K562 (cell line): ENCODE measurements around the gene SCEL. TPM values are rescaled to one million over a fixed set of nuclear protein-coding genes. Genes with fewer than 3 reads are reported as not detected.

ENCODE experiments used
- ATAC-seq: fragments of 200-7000 bp; cut with Tn5 transposase; 3 replicates; pipeline ENCODE4 v1.9.1; 2020; ENCODE audit warnings: moderate library complexity
- BruUV-seq: library from RNA; stranded (reverse); fragments of 400-500 nt; replicated peaks from 2 replicates; lab custom pipeline; 2021; lab: Mats Ljungman, UMichigan
- CTCF ChIA-PET: fragments of 300-600 bp; formaldehyde crosslinking; extraction: SDS; loops from one replicate; lab custom pipeline; 2021; ENCODE audit warnings: low intra/inter-chr PET ratio; lab: Yijun Ruan, JAX
- POLR2A ChIA-PET: fragments of 300-600, 350-650 bp; sonication (Branson Sonifier 250); formaldehyde crosslinking; extraction: SDS; loops from one replicate; lab custom pipeline; 2021; ENCODE audit warnings: antibody characterized with exemption, inconsistent platforms; lab: Yijun Ruan, JAX
- DNase-seq, 4 experiments: peaks; one replicate each; pipeline versions ENCODE4 v3.0.0 to v3.0.0-alpha.2; 2011 to 2018; ENCODE audit warnings: low spot score in 3 of 4, mixed read lengths in 3 of 4; ENCODE audit errors: extremely low read depth in 1 of 4
- FAIRE-seq: peaks from 2 replicates; lab custom pipeline; 2011; peaks lifted over from hg19 to GRCh38; lab: Jason Lieb, UNC
- H2AFZ ChIP-seq: 2 replicates; pipeline ENCODE4 v1.6.0; 2011; ENCODE audit warnings: low read depth, low read length, control low read depth, inconsistent platforms
- H3K27ac ChIP-seq: fragments of 200-600 bp; 3 replicates; pipeline ENCODE4 v1.8.0; 2011; ENCODE audit warnings: low read depth, mild to moderate bottlenecking, control low read depth, inconsistent platforms, low read length, moderate library complexity, mixed read lengths; ENCODE audit errors: extremely low read depth
- H3K27me3 ChIP-seq, 2 experiments: fragments of 300-600 bp in 1 of 2; 2 replicates in 1 of 2; 3 replicates in 1 of 2; pipeline versions ENCODE4 v1.6.0 to v1.8.0; 2011; ENCODE audit warnings: inconsistent platforms in 2 of 2, low read length in 2 of 2, mild to moderate bottlenecking in 1 of 2, mixed read lengths in 1 of 2, moderate library complexity in 1 of 2; ENCODE audit not compliant: control insufficient read depth in 2 of 2, insufficient read depth in 2 of 2
- H3K36me3 ChIP-seq: fragments of 300-600 bp; 3 replicates; pipeline ENCODE4 v1.8.0; 2011; ENCODE audit warnings: mild to moderate bottlenecking, low read length, inconsistent platforms; ENCODE audit not compliant: control insufficient read depth, insufficient read depth
- H3K4me1 ChIP-seq, 2 experiments: fragments of 200-600 bp in 1 of 2; replicated peaks in 1 of 2; 2 replicates in 1 of 2; 3 replicates in 1 of 2; pipeline versions ENCODE4 v1.5.1 to v1.8.0; 2011; ENCODE audit warnings: inconsistent platforms in 2 of 2, low read length in 2 of 2, mild to moderate bottlenecking in 1 of 2, mixed read lengths in 1 of 2, moderate library complexity in 1 of 2; ENCODE audit not compliant: control insufficient read depth in 2 of 2, insufficient read depth in 2 of 2
- H3K4me2 ChIP-seq: 2 replicates; pipeline ENCODE4 v1.6.1; 2011; ENCODE audit warnings: low read length, control low read depth, inconsistent platforms, mixed read lengths; ENCODE audit not compliant: insufficient read depth
- H3K4me3 ChIP-seq: fragments of 200-600 bp; sonication (generic), shearing (Covaris generic); 2 replicates; pipeline ENCODE4 v1.5.1; 2016; ENCODE audit warnings: control low read depth, inconsistent platforms
- H3K79me2 ChIP-seq: fragments of 200-600 bp; 3 replicates; pipeline ENCODE4 v1.8.0; 2011; ENCODE audit warnings: low read length, inconsistent platforms; ENCODE audit not compliant: control insufficient read depth, insufficient read depth
- H3K9ac ChIP-seq, 2 experiments: 2 replicates each; pipeline versions ENCODE4 v1.6.0 to v1.6.1; 2011; ENCODE audit warnings: low read depth in 2 of 2, low read length in 2 of 2, control low read depth in 1 of 2, inconsistent platforms in 1 of 2, mild to moderate bottlenecking in 1 of 2, mixed read lengths in 1 of 2; ENCODE audit not compliant: insufficient read depth in 1 of 2
- H3K9me1 ChIP-seq: one replicate; pipeline ENCODE4 v1.6.0; 2011; ENCODE audit warnings: inconsistent platforms, mild to moderate bottlenecking, low read length, moderate library complexity; ENCODE audit not compliant: control insufficient read depth, insufficient read depth
- H3K9me3 ChIP-seq: replicated peaks from 2 replicates; pipeline ENCODE4 v1.5.1; 2011; ENCODE audit warnings: low read depth, low read length, inconsistent platforms; ENCODE audit not compliant: control insufficient read depth, insufficient read depth
- H4K20me1 ChIP-seq: replicated peaks from 2 replicates; pipeline ENCODE4 v1.6.1; 2011; ENCODE audit warnings: low read length, inconsistent platforms, mixed read lengths; ENCODE audit not compliant: control insufficient read depth, insufficient read depth
- ADNP ChIP-seq: fragments of 200-800 bp; sonication (Bioruptor generic); IDR thresholded peaks from 2 replicates; pipeline ENCODE4 v1.6.1; 2016; ENCODE audit warnings: missing genetic modification characterization, missing compliant biosample characterization
- BCOR ChIP-seq: fragments of 450-650 bp; IDR thresholded peaks from 2 replicates; pipeline ENCODE4 v1.6.1; 2016
- FOXK1 ChIP-seq: sonication (generic); formaldehyde crosslinking; IDR thresholded peaks from 2 replicates; pipeline ENCODE4 v1.8.0; 2022; ENCODE audit warnings: missing genetic modification reagents, mild to moderate bottlenecking, borderline replicate concordance
- NR4A1 ChIP-seq, 2 experiments: fragments of 250-450 bp in 1 of 2; fragments of 450-650 bp in 1 of 2; sonication (Bioruptor Pico) in 1 of 2; IDR thresholded peaks; 2 replicates each; pipeline versions ENCODE4 v1.4.0 to v1.6.1; 2016 to 2020; ENCODE audit warnings: mild to moderate bottlenecking in 2 of 2, missing compliant biosample characterization in 1 of 2, missing genetic modification characterization in 1 of 2, moderate library complexity in 1 of 2
- ZNF134 ChIP-seq: fragments of 250-450 bp; sonication (Bioruptor Pico); conservative IDR thresholded peaks from 2 replicates; pipeline ENCODE4 v1.4.0; 2020
- ZNF3 ChIP-seq: fragments of 250-450 bp; sonication (Bioruptor Pico); IDR thresholded peaks from 2 replicates; pipeline ENCODE4 v1.5.0; 2021; ENCODE audit warnings: mild to moderate bottlenecking, moderate library complexity
- ZNF551 ChIP-seq: fragments of 250-450 bp; sonication (Bioruptor Pico); IDR thresholded peaks from 2 replicates; pipeline ENCODE4 v1.5.0; 2021; ENCODE audit warnings: mild to moderate bottlenecking, moderate library complexity
- WGBS: fragments of 100-300 bp; shearing (Covaris generic); methylation state at CpG from one replicate; pipeline ENCODE4 v1.1.6; 2016; ENCODE audit warnings: low coverage, mixed read lengths; ENCODE audit not compliant: insufficient coverage; ENCODE audit errors: missing lambda C conversion rate; 5-methylcytosine and 5-hydroxymethylcytosine counted together
- in situ Hi-C: fragments of 300-500 bp; cut with MboI; formaldehyde crosslinking; loops from 4 replicates; pipeline ENCODE4 v1.15.0; 2018; ENCODE audit warnings: inconsistent platforms, mixed read lengths
- intact Hi-C: fragments of 100-400 bp; cut with micrococcal nuclease; formaldehyde crosslinking; loops from 2 replicates; pipeline ENCODE4 v1.14.2; 2022
- polyA plus RNA-seq, 8 experiments: library from polyadenylated mRNA; depleted of rRNA in 4 of 8; stranded (reverse) in 5 of 8; unstranded in 3 of 8; fragments of >200 nt; fragmentation: Nextera tagmentation in 2 of 8; fragmentation: Illumina TruSeq in 1 of 8; extraction: Ambion mirVana in 2 of 8; extraction: Trizol in 1 of 8; gene quantifications; 2 replicates each; pipeline versions ENCODE4 v1.2.1 to v1.2.3, GENCODE V29; 2011 to 2014; ENCODE audit warnings: inconsistent platforms in 1 of 8, missing spikeins in 1 of 8
- total RNA-seq, 7 experiments: library from RNA; depleted of rRNA in 6 of 7; stranded (reverse); fragments of >200 nt in 6 of 7; fragmentation: Illumina TruSeq in 2 of 7; extraction: Trizol in 2 of 7; gene quantifications; 2 replicates each; pipeline versions ENCODE4 v1.2.1 to v1.2.3, GENCODE V29; 2011 to 2021; ENCODE audit warnings: low replicate concordance in 1 of 7
- TF ChIP-seq, protein P1 (sequence below): fragments of 450-650 bp; IDR thresholded peaks from 2 replicates; pipeline ENCODE4 v1.7.1; 2018; ENCODE audit warnings: mild to moderate bottlenecking, low read depth; ENCODE audit not compliant: partially characterized antibody
- TF ChIP-seq, protein P2 (sequence below): IDR thresholded peaks from 2 replicates; pipeline ENCODE4 v1.6.1; 2012; ENCODE audit warnings: low read depth, low read length, improper control_type of control experiment, borderline replicate concordance
- TF ChIP-seq, protein P3 (sequence below): sonication (generic); formaldehyde crosslinking; IDR thresholded peaks from 2 replicates; pipeline ENCODE4 v1.8.0; 2022; ENCODE audit warnings: missing genetic modification reagents, mild to moderate bottlenecking, moderate library complexity, borderline replicate concordance

The SCEL gene
- total and polyA plus RNA-seq, 9 of the 15 experiments (the other 6 are each of a cell fraction or from before 2014, with no cell fraction given) = not detected

DNA sequence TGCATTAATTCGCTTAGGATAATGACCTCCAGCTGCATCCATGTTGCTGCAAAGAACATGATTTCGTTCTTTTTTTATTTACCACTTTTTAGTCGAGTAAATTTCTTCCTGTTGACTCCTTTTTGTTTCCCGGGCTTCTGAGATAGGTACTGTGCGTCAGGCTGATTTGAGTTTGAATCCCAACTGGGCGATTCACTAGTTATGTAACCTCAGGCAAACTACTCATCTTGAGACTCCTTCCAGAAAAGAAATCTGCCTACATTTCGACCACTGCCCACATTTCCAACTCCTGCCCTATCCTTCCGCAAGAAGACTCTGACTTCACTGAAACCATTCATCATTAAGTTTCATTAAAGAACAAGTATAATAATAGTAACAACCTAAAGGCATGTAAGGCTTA is 8.2 kb downstream of the SCEL start:
- in situ Hi-C loops (no loop called here), intact Hi-C loops (no loop called here)
- Histone ChIP-seq H2AFZ (no peak overlapping the region), H3K27me3 (0 out of 5 replicates have a peak, but pooled peaks cover 0 to 3% of the 10 kb centered on the region in 2 experiments), H3K36me3 (no peaks in the 10 kb centered on the region), H3K4me1 (no peaks in the 10 kb centered on the region), H4K20me1 (no peaks in the 10 kb centered on the region), H3K4me3 (no peak overlapping the region), H3K9me1 (no peaks in the 10 kb centered on the region), H3K4me2 (no peak overlapping the region), H3K9me3 (no peaks in the 10 kb centered on the region), H3K27ac (no peak overlapping the region), H3K9ac (no peak overlapping the region), H3K79me2 (no peaks in the 10 kb centered on the region)
- BruUV-seq = no TSS peak
- WGBS = 0% methylated on average over 8 of the region's 8 CpGs
- FAIRE-seq = no peak
- POLR2A ChIA-PET = no interaction called here
- ATAC-seq = no peak
- no peak for DNase-seq
- TF ChIP-seq, protein P1, sequence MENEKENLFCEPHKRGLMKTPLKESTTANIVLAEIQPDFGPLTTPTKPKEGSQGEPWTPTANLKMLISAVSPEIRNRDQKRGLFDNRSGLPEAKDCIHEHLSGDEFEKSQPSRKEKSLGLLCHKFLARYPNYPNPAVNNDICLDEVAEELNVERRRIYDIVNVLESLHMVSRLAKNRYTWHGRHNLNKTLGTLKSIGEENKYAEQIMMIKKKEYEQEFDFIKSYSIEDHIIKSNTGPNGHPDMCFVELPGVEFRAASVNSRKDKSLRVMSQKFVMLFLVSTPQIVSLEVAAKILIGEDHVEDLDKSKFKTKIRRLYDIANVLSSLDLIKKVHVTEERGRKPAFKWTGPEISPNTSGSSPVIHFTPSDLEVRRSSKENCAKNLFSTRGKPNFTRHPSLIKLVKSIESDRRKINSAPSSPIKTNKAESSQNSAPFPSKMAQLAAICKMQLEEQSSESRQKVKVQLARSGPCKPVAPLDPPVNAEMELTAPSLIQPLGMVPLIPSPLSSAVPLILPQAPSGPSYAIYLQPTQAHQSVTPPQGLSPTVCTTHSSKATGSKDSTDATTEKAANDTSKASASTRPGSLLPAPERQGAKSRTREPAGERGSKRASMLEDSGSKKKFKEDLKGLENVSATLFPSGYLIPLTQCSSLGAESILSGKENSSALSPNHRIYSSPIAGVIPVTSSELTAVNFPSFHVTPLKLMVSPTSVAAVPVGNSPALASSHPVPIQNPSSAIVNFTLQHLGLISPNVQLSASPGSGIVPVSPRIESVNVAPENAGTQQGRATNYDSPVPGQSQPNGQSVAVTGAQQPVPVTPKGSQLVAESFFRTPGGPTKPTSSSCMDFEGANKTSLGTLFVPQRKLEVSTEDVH = no peak
- TF ChIP-seq, protein P2, sequence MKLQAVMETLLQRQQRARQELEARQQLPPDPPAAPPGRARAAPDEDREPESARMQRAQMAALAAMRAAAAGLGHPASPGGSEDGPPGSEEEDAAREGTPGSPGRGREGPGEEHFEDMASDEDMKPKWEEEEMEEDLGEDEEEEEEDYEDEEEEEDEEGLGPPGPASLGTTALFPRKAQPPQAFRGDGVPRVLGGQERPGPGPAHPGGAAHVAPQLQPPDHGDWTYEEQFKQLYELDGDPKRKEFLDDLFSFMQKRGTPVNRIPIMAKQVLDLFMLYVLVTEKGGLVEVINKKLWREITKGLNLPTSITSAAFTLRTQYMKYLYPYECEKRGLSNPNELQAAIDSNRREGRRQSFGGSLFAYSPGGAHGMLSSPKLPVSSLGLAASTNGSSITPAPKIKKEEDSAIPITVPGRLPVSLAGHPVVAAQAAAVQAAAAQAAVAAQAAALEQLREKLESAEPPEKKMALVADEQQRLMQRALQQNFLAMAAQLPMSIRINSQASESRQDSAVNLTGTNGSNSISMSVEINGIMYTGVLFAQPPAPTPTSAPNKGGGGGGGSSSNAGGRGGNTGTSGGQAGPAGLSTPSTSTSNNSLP = no peak
- TF ChIP-seq FOXK1 (CRISPR knock-in tag) = no peak
- TF ChIP-seq ZNF3 (CRISPR knock-in tag) = no peak
- no peak for TF ChIP-seq NR4A1 (CRISPR knock-in tag; IDR thresholded peaks at IDR 0.05)
- TF ChIP-seq NR4A1 (tag; IDR thresholded peaks at IDR 0.05) = no peak
- TF ChIP-seq, protein P3, sequence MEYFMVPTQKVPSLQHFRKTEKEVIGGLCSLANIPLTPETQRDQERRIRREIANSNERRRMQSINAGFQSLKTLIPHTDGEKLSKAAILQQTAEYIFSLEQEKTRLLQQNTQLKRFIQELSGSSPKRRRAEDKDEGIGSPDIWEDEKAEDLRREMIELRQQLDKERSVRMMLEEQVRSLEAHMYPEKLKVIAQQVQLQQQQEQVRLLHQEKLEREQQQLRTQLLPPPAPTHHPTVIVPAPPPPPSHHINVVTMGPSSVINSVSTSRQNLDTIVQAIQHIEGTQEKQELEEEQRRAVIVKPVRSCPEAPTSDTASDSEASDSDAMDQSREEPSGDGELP (CRISPR knock-in tag) = no peak
- no peak for TF ChIP-seq BCOR
- TF ChIP-seq ZNF134 (CRISPR knock-in tag) = no peak
- no peak for TF ChIP-seq ZNF551
- TF ChIP-seq ADNP (tag) = no peak
- CTCF ChIA-PET = no interaction called here
